ENCODE results near the gene PRKCZ.
A peak's percentile ranks its signal among the peaks of the same experiment; 100 is the strongest.

The PRKCZ gene

DNA sequence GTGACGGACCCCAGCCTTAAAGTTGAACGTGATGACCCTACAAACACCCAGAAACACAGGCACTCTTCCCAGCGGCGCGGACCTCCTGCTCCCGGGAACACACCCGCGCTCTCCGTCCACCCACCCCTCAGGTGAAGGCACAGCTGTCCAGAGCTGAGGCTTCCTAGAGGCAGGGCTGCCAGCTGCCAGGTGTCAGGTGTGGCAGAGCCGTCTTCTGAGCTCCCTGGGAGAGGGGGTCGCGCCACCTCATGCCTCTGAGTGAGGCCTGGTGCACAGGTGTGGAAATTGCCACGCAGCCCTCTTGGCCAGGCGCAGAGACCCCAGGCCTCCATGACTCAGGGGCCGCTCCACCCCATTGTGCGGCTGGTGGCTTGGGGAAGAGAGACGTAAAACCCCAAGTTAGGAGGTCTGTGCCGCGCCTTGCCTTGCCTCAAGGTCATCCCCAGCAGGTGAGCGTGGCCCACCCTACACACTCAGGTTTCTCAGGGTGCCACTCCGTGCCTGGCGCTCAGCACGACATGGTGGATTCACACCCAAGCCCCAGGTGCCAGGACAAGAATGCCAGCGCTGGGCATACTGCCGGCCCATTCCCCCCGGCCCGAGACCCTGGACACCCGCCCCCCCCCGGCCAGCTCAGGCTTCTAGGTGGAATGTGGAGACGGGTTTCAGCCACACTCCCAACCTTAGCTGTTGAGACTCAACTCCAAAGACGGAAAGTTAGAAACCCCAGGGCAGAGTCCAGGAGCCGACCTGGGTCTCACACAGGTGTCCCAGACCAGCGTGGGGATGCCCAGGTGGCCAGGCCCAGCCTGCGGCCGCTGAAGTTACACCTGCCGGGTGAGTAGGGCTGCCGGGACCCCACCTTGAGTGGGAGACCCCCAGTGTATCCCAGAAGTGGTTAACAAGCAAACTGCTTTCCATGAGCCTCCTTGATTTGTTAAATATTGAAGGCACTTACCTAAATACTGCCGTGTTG is 136.0 kb downstream of the PRKCZ start:
- Histone ChIP-seq H3K27me3 (ENCODE audit: control insufficient read depth in 1 of 2, insufficient read depth in 2 of 2, low read length in 2 of 2) (no peaks in the 10 kb centered on the region), H3K9me3 (ENCODE audit: low read length) (no peaks in the 10 kb centered on the region), H3K9ac (ENCODE audit: low read length) (no peak overlapping the region), H3K27ac (ENCODE audit: low read depth, low read length) (no peak overlapping the region), H3K4me3 (ENCODE audit: low read depth in 1 of 2, low read length in 2 of 2) (no peak overlapping the region), H3K36me3 (ENCODE audit: insufficient read depth, low read length) (no peaks in the 10 kb centered on the region), H3K4me1 (ENCODE audit: insufficient read depth, low read length) (peaks cover 15% of the 10 kb centered on the region)

DNA sequence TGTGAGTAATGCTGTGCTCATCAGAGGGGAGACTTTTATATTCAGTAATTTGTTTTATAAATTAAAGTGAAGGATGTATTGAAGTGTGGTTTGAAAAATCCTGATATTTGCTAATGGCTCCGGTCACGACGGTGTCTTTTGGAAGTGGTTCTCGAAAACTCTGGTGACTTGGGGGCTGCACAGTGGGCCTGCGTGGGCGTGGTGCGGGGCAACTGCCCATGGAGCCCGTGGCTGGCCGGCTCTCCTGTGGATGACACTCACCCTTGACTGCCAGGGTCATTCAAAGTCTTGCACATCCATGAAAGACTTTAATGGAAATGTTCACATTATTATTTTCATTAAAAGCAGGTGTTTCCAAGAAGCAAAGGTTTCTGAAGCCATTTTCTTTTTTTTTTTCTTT is 136.7 kb downstream of the PRKCZ start:
- no peak overlapping the region for H3K27ac ChIP-seq (ENCODE audit: low read depth, low read length)
- no peak overlapping the region for H3K9ac ChIP-seq (ENCODE audit: low read length)
- no peak overlapping the region for H3K4me3 ChIP-seq (ENCODE audit: low read depth in 1 of 2, low read length in 2 of 2)
- no peaks in the 10 kb centered on the region for H3K9me3 ChIP-seq (ENCODE audit: low read length)
- no peaks in the 10 kb centered on the region for H3K27me3 ChIP-seq (ENCODE audit: control insufficient read depth in 1 of 2, insufficient read depth in 2 of 2, low read length in 2 of 2)
- H3K4me1 ChIP-seq (ENCODE audit: insufficient read depth, low read length), result peaks cover 22% of the 10 kb centered on the region
- H3K36me3 ChIP-seq (ENCODE audit: insufficient read depth, low read length), result no peaks in the 10 kb centered on the region

DNA sequence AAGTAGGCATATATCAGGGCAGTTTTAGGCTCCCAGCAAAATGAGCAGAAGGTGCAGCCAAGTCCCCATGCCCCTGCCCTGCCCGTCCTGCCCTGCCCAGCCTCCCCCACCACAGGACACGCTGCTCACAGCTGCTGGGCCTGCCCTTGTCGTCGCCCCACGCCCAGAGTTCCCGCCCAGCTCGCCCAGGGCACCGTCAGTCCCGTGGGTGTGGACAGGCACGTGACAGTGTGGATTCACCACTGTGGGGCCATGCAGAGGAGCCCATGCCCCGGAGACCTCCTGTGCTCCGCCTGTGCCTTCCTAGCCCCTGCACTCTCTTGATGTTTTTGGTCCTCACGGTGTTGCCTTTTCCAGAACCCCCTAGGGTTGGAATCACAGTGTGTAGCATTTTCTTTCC is 137.4 kb downstream of the PRKCZ start:
- Histone ChIP-seq H3K4me3 (ENCODE audit: low read depth in 1 of 2, low read length in 2 of 2) (no peak overlapping the region), H3K27ac (ENCODE audit: low read depth, low read length) (no peak overlapping the region), H3K27me3 (ENCODE audit: control insufficient read depth in 1 of 2, insufficient read depth in 2 of 2, low read length in 2 of 2) (no peaks in the 10 kb centered on the region), H3K9ac (ENCODE audit: low read length) (no peak overlapping the region), H3K36me3 (ENCODE audit: insufficient read depth, low read length) (no peaks in the 10 kb centered on the region), H3K9me3 (ENCODE audit: low read length) (no peaks in the 10 kb centered on the region), H3K4me1 (ENCODE audit: insufficient read depth, low read length) (peaks cover 30% of the 10 kb centered on the region)

DNA sequence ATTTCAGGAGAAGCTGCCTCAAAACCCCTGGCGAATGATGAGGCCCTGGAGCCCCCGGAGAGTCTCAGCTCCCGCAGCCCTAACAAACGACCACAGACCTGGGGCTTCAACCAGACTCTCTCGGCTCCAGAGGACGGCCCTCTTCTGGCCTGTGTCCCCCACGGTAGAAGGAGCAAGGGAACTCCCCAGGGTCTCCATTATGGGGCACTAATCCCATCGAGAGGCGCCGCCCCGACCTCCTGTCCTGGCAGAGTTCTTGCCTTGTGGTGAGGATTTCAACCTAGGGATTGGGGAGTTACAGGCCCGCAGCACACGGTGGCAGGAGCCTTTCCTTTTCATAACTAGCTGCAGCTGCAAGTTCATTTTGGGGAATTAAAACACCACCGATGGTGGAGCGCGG is 138.1 kb downstream of the PRKCZ start:
- no peak overlapping the region for H3K4me3 ChIP-seq (ENCODE audit: low read depth in 1 of 2, low read length in 2 of 2)
- peak overlapping the region; percentile 97 for H3K27ac ChIP-seq (ENCODE audit: low read depth, low read length)

DNA sequence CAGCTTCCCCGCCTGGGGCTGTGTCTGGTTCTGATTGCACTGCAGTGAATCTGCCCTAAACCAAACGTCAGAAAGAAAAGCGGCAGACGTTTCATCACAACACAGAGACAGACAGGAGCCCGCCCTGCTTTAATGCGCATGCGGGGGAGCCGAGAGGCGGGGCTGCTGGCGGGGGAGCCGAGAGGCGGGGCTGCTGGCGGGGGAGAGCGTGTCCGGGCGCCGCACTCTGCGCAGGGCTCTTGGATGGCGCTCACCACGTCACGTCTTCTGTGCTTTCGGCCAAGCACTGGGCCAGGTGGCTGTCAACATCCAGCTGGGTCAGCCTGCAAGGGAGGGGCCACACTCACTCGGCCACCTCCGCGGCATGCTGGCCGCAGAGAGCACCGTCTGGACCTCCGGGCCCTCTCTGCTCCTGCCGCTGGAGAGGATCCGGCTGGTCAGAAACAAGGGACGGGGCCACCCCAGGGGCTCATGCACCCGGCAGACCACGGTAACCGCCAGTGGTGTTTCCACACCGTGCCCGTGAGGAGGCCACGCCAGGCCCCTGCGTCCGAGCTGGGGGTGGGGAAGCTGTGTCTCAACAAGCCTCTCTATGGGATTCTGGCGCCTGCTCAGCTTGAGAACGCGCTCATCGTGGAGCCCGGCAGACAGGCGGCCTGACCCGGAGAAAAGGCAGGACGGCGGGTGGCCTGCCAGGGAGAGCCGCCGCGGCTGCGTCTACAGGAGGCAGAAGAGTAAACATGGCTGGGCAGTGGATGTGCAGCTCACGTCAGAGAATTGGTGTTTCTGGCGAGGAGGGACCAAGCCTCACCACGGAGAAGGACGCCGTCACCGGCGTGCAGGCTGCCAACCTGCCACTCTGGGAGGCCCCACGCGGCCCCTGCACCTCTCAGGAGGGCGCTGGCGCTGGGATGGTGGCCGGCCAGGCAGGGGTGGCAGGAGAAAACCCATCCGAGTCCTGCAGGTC is 139.5 kb downstream of the PRKCZ start:
- no peaks in the 10 kb centered on the region for H3K27me3 ChIP-seq (ENCODE audit: control insufficient read depth in 1 of 2, insufficient read depth in 2 of 2, low read length in 2 of 2)
- H3K4me1 ChIP-seq (ENCODE audit: insufficient read depth, low read length), result peaks cover 41% of the 10 kb centered on the region
- H3K9me3 ChIP-seq (ENCODE audit: low read length), result no peaks in the 10 kb centered on the region
- no peaks in the 10 kb centered on the region for H3K36me3 ChIP-seq (ENCODE audit: insufficient read depth, low read length)
- H3K9ac ChIP-seq (ENCODE audit: low read length), result peak overlapping the region; percentile 86
- peak overlapping the region; percentile 52 to 76 for H3K4me3 ChIP-seq (ENCODE audit: low read depth in 1 of 2, low read length in 2 of 2)
- H3K27ac ChIP-seq (ENCODE audit: low read depth, low read length), result peak overlapping the region; percentile 97

More for the DNA sequence above, 138.1 kb downstream of the PRKCZ start:
- Histone ChIP-seq H3K9me3 (ENCODE audit: low read length) (no peaks in the 10 kb centered on the region), H3K9ac (ENCODE audit: low read length) (no peak overlapping the region), H3K27me3 (ENCODE audit: control insufficient read depth in 1 of 2, insufficient read depth in 2 of 2, low read length in 2 of 2) (no peaks in the 10 kb centered on the region), H3K4me1 (ENCODE audit: insufficient read depth, low read length) (peaks cover 37% of the 10 kb centered on the region), H3K36me3 (ENCODE audit: insufficient read depth, low read length) (no peaks in the 10 kb centered on the region)

DNA sequence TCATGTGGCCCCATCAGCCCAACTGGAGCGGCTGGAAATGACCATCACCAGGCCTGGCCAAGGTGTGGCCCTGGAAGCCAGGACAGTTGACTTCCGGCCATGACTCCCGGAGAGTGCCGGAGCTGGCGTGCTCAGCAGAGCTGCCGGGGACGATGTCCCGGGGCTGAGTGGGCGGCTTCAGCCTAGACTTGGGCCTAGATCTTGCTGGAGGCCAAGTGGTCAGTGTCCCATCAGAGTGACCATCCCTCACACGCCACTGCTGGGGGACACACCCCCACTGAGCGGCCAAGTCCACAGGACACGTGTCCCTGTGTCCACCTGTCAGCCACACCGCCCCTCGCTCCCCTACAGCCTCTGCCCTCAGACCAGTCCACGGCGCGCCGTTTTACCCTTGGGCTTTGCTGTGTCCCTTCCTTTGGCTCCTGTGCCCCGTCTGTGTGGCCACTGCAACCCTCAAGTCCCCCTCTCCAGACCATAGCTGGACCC is 140.3 kb downstream of the PRKCZ start:
- Histone ChIP-seq H3K27me3 (ENCODE audit: control insufficient read depth in 1 of 2, insufficient read depth in 2 of 2, low read length in 2 of 2) (no peaks in the 10 kb centered on the region), H3K36me3 (ENCODE audit: insufficient read depth, low read length) (no peaks in the 10 kb centered on the region), H3K9ac (ENCODE audit: low read length) (peak overlapping the region; percentile 86), H3K27ac (ENCODE audit: low read depth, low read length) (peak overlapping the region; percentile 97), H3K4me3 (ENCODE audit: low read depth in 1 of 2, low read length in 2 of 2) (peak overlapping the region; percentile 22 to 76), H3K4me1 (ENCODE audit: insufficient read depth, low read length) (peaks cover 45% of the 10 kb centered on the region), H3K9me3 (ENCODE audit: low read length) (no peaks in the 10 kb centered on the region)

DNA sequence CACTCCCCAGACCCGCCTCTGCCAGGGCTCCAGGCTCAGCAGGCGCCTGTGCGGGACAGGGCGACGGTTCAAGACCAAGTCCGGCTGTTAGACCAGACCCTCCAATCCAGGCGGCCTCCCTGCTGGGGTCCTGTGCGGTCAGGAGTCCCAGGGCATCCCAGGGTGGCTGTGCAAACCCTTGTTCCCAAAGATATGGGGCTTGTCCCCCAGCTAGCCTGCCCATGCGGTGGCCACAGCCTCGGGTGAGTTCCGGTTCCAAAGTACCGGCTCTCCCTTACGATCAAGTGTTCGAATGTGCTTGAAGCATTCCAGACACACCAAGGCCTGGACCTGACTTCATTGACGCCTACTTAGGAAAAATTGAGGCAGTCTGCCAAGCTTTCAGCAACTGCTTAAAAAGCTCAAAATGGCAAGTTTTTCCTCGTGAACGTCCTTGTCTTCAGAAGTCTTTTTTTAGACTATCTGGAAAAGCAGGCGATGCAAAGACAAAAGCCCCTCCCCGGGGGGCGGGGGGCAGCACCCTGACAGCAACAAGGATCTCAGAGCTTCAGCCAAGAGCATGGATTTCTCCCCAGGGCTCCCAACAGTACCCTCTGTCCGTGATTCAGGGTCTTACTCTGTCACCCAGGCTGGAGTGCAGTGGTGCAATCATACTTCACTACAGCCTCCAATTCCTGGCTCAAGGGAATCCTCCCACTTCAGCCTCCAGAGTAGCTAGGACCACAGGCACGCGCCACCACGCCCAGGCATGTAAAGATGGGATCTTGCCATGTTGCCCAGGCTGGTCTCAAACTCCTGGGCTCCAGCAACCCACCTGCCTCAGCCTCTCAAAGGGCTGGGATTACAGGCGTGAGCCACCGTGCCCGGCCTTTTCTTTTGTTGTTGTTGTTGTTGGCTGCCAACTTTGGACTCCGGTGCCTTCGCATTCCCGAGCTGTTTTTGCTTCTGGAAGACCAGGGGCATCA is 142.1 kb downstream of the PRKCZ start:
- H3K4me1 ChIP-seq (ENCODE audit: insufficient read depth, low read length), result peaks cover 50% of the 10 kb centered on the region
- no peaks in the 10 kb centered on the region for H3K27me3 ChIP-seq (ENCODE audit: control insufficient read depth in 1 of 2, insufficient read depth in 2 of 2, low read length in 2 of 2)
- H3K36me3 ChIP-seq (ENCODE audit: insufficient read depth, low read length), result no peaks in the 10 kb centered on the region
- no peak overlapping the region for H3K4me3 ChIP-seq (ENCODE audit: low read depth in 1 of 2, low read length in 2 of 2)
- H3K9ac ChIP-seq (ENCODE audit: low read length), result peak overlapping the region; percentile 7
- peak overlapping the region; percentile 97 for H3K27ac ChIP-seq (ENCODE audit: low read depth, low read length)
- no peaks in the 10 kb centered on the region for H3K9me3 ChIP-seq (ENCODE audit: low read length)

DNA sequence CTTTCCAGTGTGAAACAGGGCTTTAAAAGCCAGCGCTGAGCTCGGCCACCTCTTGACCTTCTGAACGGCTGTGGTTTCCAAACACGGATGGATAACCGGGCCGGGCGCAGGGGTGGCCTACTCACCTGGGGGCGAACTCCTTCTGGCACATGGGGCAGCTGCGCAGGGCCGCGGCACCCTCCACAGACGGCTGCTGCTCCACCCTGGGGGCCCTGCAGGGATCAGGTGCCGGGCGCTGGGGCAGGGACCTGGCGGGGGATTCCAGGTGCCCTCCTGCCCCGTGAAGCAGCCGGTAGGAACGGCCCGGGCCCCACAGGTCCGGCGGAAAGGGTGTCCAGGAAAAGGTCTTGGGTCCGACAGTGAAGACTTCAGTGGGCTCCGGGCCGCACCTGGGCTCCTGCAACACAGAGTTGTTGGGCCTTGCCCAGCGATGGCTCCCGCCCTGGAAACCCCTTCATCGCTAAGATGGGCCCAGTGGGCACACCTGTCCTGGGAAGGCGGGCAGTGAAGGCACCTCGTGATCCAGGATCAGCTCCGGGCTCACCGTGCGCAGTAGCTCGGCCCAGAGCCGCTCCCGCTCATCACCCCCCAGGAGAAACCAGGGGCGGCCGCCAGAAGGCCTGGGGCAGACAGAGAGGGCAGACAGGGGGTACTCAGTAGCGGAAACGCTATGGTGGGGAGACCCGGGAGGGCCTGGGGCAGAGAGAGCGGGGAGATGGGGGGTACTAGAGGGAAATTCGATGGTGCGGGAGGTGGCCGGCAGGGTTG is 143.5 kb downstream of the PRKCZ start:
- Histone ChIP-seq H3K27ac (ENCODE audit: low read depth, low read length) (peak overlapping the region; percentile 97), H3K9me3 (ENCODE audit: low read length) (no peaks in the 10 kb centered on the region), H3K27me3 (ENCODE audit: control insufficient read depth in 1 of 2, insufficient read depth in 2 of 2, low read length in 2 of 2) (no peaks in the 10 kb centered on the region), H3K4me1 (ENCODE audit: insufficient read depth, low read length) (peaks cover 54% of the 10 kb centered on the region), H3K9ac (ENCODE audit: low read length) (no peak overlapping the region), H3K4me3 (ENCODE audit: low read depth in 1 of 2, low read length in 2 of 2) (peak overlapping the region in 1 of 2 donors; percentile 48), H3K36me3 (ENCODE audit: insufficient read depth, low read length) (no peaks in the 10 kb centered on the region)

DNA sequence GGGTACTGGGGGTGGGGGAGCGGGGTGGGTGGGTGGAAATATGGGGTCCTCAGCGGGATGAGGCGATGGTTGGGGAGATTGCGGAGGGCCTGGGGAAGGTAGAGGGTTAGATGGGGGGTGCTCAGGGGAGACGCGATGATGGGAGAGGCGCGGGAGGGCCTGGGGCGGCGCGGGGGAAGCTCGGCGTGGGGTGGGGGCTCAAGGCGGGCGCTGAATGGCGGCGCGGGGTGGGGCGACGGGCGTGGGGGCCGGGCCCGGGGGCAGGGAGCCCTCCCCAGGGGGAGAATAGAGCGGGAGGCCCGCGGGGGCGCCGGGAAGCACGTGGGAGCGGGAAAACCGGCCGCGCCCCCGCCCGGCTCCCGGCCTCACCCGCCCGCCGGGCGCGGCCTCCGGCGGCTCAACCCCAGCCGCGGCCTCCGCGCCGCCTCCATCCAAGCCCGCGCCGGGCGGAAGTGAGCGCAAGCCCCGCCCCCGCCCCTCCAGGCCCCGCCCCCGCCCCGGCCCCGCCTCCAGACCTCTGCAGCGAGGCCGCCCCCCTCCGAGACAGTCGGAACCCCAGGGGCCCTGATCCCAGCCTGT is 144.2 kb downstream of the PRKCZ start, which contains the start of gene FAAP20:
FAAP20 (minus strand) TSS at position 454 of the 579 bp plus-strand sequence; CDS start at position 431, 23 bp downstream.
- no peaks in the 10 kb centered on the region for H3K9me3 ChIP-seq (ENCODE audit: low read length)
- peaks cover 56% of the 10 kb centered on the region for H3K4me1 ChIP-seq (ENCODE audit: insufficient read depth, low read length)
- H3K27ac ChIP-seq (ENCODE audit: low read depth, low read length), result peak within 1 kb of the TSS; percentile 98
- peak within 1 kb of the TSS; percentile 48 to 56 for H3K4me3 ChIP-seq (ENCODE audit: low read depth in 1 of 2, low read length in 2 of 2)
- H3K27me3 ChIP-seq (ENCODE audit: control insufficient read depth in 1 of 2, insufficient read depth in 2 of 2, low read length in 2 of 2), result no peaks in the 10 kb centered on the region
- no peaks in the 10 kb centered on the region for H3K36me3 ChIP-seq (ENCODE audit: insufficient read depth, low read length)
- H3K9ac ChIP-seq (ENCODE audit: low read length), result peak within 1 kb of the TSS; percentile 25
